ENCODE data around the gene SERPIND1.

The SERPIND1 gene

DNA sequence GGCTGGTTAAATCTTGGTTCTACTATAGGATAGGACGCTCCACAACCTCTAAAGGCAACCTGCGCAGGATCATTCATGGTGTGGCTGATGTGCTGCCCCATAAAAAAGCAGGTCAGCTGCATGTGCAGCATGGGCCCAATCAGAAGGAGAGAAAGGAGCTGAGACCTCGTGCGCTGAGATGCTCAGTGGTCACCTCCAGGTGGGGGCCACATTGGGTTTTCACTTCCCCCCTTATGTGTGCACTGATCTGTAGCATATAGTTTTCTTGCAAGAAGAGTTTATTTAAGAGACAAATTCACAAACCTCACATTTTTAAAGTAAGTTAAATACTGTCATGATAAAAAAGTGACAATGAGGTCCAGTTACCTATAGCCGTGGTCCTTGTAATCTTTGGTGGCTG lies 24.3 kb downstream of the SERPIND1 start:
- TF ChIP-seq SIN3A (IDR thresholded peaks at IDR 0.05; ENCODE audit: borderline replicate concordance, insufficient read depth, low read length): no peak
- TF ChIP-seq FOXP2 (optimal IDR thresholded peaks at IDR 0.05; ENCODE audit: borderline replicate concordance, extremely low read depth, extremely low read length, insufficient read depth): no peak
- no peak for TF ChIP-seq POLR2AphosphoS5 (IDR thresholded peaks at IDR 0.05; ENCODE audit: low read depth, low read length)
- TF ChIP-seq, protein P1, sequence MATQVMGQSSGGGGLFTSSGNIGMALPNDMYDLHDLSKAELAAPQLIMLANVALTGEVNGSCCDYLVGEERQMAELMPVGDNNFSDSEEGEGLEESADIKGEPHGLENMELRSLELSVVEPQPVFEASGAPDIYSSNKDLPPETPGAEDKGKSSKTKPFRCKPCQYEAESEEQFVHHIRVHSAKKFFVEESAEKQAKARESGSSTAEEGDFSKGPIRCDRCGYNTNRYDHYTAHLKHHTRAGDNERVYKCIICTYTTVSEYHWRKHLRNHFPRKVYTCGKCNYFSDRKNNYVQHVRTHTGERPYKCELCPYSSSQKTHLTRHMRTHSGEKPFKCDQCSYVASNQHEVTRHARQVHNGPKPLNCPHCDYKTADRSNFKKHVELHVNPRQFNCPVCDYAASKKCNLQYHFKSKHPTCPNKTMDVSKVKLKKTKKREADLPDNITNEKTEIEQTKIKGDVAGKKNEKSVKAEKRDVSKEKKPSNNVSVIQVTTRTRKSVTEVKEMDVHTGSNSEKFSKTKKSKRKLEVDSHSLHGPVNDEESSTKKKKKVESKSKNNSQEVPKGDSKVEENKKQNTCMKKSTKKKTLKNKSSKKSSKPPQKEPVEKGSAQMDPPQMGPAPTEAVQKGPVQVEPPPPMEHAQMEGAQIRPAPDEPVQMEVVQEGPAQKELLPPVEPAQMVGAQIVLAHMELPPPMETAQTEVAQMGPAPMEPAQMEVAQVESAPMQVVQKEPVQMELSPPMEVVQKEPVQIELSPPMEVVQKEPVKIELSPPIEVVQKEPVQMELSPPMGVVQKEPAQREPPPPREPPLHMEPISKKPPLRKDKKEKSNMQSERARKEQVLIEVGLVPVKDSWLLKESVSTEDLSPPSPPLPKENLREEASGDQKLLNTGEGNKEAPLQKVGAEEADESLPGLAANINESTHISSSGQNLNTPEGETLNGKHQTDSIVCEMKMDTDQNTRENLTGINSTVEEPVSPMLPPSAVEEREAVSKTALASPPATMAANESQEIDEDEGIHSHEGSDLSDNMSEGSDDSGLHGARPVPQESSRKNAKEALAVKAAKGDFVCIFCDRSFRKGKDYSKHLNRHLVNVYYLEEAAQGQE (IDR thresholded peaks at IDR 0.05; ENCODE audit: insufficient read depth in 1 of 2, low read depth in 2 of 2, low read length in 2 of 2): no peak
- TF ChIP-seq TAF1 (IDR thresholded peaks at IDR 0.05; ENCODE audit: borderline replicate concordance, insufficient read depth, low read length): no peak

- TF ChIP-seq, protein P1 (IDR thresholded peaks at IDR 0.05; ENCODE audit: insufficient read depth in 1 of 2, low read depth in 2 of 2, low read length in 2 of 2): no peak
- TF ChIP-seq SIN3A (IDR thresholded peaks at IDR 0.05; ENCODE audit: borderline replicate concordance, insufficient read depth, low read length) (no peak), POLR2AphosphoS5 (IDR thresholded peaks at IDR 0.05; ENCODE audit: low read depth, low read length) (no peak), TAF1 (IDR thresholded peaks at IDR 0.05; ENCODE audit: borderline replicate concordance, insufficient read depth, low read length) (no peak), FOXP2 (optimal IDR thresholded peaks at IDR 0.05; ENCODE audit: borderline replicate concordance, extremely low read depth, extremely low read length, insufficient read depth) (no peak)
Measured at GRCh38 chr22:20798974-20799373, 25.1 kb downstream of the SERPIND1 start.

DNA sequence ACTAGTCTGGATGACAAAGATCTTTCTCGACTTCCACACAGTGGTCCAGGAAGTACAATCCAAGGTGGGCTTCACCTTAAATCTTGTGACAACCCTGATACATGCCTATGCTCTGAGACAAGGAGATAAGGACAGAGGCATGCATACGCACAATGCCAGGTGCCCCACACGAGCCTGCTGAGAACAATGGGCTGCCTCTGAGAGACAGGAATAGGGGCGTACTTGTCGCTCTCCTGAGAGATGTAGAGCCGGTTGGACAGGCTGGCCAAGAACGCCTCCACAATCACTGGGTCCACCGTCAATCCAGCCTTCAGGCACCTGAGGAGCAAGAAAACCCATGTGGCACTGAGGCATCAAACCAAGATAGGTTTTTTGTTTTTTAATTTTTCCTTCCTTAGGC lies 25.5 kb downstream of the SERPIND1 start:
- no peak for TF ChIP-seq POLR2AphosphoS5 (IDR thresholded peaks at IDR 0.05; ENCODE audit: low read depth, low read length)
- TF ChIP-seq, protein P1 (IDR thresholded peaks at IDR 0.05; ENCODE audit: insufficient read depth in 1 of 2, low read depth in 2 of 2, low read length in 2 of 2): no peak
- TF ChIP-seq FOXP2 (optimal IDR thresholded peaks at IDR 0.05; ENCODE audit: borderline replicate concordance, extremely low read depth, extremely low read length, insufficient read depth): no peak
- no peak for TF ChIP-seq SIN3A (IDR thresholded peaks at IDR 0.05; ENCODE audit: borderline replicate concordance, insufficient read depth, low read length)

DNA sequence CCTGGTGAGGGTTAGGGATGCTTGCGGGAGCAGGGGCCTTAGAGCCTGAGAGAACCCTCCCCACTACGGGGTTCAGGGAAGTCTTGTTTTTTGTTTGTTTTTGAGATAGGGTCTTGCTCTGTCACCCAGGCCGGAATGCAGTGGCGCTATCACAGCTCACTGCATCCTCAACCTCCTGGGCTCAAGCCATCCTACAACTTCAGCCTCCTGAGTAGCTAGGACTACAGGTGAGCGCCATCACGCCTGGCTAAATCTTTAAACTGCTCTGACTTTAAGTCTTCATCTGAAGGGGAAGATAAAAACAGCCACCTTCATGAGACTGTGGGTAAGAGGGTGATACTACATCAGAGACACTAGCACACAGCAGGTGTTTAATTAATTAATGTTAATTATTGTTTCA lies 28.5 kb downstream of the SERPIND1 start:
- TF ChIP-seq POLR2AphosphoS5 (IDR thresholded peaks at IDR 0.05; ENCODE audit: low read depth, low read length): no peak
- TF ChIP-seq, protein P1 (IDR thresholded peaks at IDR 0.05; ENCODE audit: insufficient read depth in 1 of 2, low read depth in 2 of 2, low read length in 2 of 2): no peak
- TF ChIP-seq FOXP2 (optimal IDR thresholded peaks at IDR 0.05; ENCODE audit: borderline replicate concordance, extremely low read depth, extremely low read length, insufficient read depth): no peak
- no peak for TF ChIP-seq TAF1 (IDR thresholded peaks at IDR 0.05; ENCODE audit: borderline replicate concordance, insufficient read depth, low read length)
- TF ChIP-seq SIN3A (IDR thresholded peaks at IDR 0.05; ENCODE audit: borderline replicate concordance, insufficient read depth, low read length): no peak

Measured in PFSK-1 (cell line).